Endometrium (tissue), 2 donors: ENCODE results near the gene LRRC37A3.
"Not testable (repeated sequence)": the region's sequence is repeated elsewhere in the genome, so short reads cannot be mapped to it uniquely, and the experiment has no call there.

ENCODE experiments used
- FAIRE-seq: peaks from 2 replicates; lab custom pipeline; 2012; peaks lifted over from hg19 to GRCh38; lab: Jason Lieb, UNC
- donor health status: control.
- donor health status: control.

The LRRC37A3 gene

GRCh38 chr17:64919289-64920025 is at the start of gene LRRC37A3:
LRRC37A3 (minus strand) TSS chr17:64919478; CDS start chr17:64897257, 22,221 bp downstream.
- not testable (repeated sequence) for FAIRE-seq

GRCh38 chr17:64965873-64966287 is 46.6 kb upstream of the LRRC37A3 start:
- not testable (repeated sequence) for FAIRE-seq

GRCh38 chr17:64965256-64965872 is 46.1 kb upstream of the LRRC37A3 start:
- peak; percentile 41 for FAIRE-seq

GRCh38 chr17:64964796-64965195 is 45.5 kb upstream of the LRRC37A3 start:
- no peak for FAIRE-seq

- not testable (repeated sequence) for FAIRE-seq
Observed at GRCh38 chr17:64963814-64964213, 44.5 kb upstream of the LRRC37A3 start.

GRCh38 chr17:64961563-64962378 is 42.5 kb upstream of the LRRC37A3 start:
- peak; percentile 29 for FAIRE-seq

GRCh38 chr17:64951877-64952276 is 32.6 kb upstream of the LRRC37A3 start:
- FAIRE-seq: no peak

- no peak for FAIRE-seq
Observed at GRCh38 chr17:64950871-64951270, 31.6 kb upstream of the LRRC37A3 start.

- FAIRE-seq: no peak
Observed at GRCh38 chr17:64947152-64947551, 27.9 kb upstream of the LRRC37A3 start.

- no peak for FAIRE-seq
Observed at GRCh38 chr17:64941761-64942160, 22.5 kb upstream of the LRRC37A3 start.

GRCh38 chr17:64941045-64941444 is 21.8 kb upstream of the LRRC37A3 start:
- FAIRE-seq: no peak

GRCh38 chr17:64940055-64940454 is 20.8 kb upstream of the LRRC37A3 start:
- no peak for FAIRE-seq

GRCh38 chr17:64938925-64939474 is 19.7 kb upstream of the LRRC37A3 start:
- FAIRE-seq: no peak

- no peak for FAIRE-seq
Observed at GRCh38 chr17:64938290-64938689, 19.0 kb upstream of the LRRC37A3 start.

GRCh38 chr17:64936117-64936516 is 16.8 kb upstream of the LRRC37A3 start:
- no peak for FAIRE-seq

- not testable (repeated sequence) for FAIRE-seq
Observed at GRCh38 chr17:64934284-64934778, 15.1 kb upstream of the LRRC37A3 start.

- FAIRE-seq: not testable (repeated sequence)
Observed at GRCh38 chr17:64932850-64933249, 13.6 kb upstream of the LRRC37A3 start.

GRCh38 chr17:64930374-64930773 is 11.1 kb upstream of the LRRC37A3 start:
- FAIRE-seq: not testable (repeated sequence)

GRCh38 chr17:64929419-64930209 is 10.3 kb upstream of the LRRC37A3 start:
- not testable (repeated sequence) for FAIRE-seq

GRCh38 chr17:64928701-64929100 is 9.4 kb upstream of the LRRC37A3 start:
- not testable (repeated sequence) for FAIRE-seq

- FAIRE-seq: peak; percentile 59
Observed at GRCh38 chr17:64927444-64927843, 8.2 kb upstream of the LRRC37A3 start.
